ENCODE data around the gene CCNI2.

The CCNI2 gene

DNA sequence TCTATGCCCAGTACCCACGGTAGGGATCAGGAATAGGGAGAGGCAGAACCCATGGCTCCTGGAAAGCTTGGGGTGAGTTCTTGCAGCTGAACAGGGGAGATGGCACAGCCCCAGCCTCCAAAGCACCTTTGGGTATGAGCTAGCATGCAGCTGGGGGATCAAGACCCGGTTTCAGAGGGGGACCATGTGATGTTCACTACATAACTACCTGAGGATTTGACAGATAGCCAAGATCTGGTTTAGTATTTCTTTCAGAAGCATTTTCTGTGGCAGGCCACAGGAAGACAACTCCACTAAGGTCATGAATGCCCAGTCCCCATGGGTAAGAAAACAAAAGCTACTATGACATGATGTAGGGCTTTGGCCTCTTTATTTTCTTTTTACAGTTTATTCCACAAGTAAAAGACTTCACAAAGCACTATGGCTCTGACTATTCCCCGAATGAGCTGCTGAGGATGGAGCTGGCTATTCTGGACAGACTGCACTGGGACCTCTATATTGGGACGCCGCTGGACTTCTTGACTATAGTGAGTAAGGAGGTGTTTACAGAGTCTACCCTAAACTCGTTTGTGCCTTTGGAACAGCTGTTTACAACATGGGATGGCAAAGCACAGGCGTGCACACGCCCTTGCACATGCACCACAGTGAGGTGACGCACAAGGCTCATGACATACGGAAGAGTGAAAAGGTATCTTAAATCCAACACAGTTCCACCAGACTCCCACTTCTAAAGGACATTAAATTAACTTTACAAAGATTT, 3.4 kb downstream of the CCNI2 start:
- no peak for DNase-seq

- DNase-seq = no peak
Observed at GRCh38 chr5:132751444-132751843, 4.2 kb downstream of the CCNI2 start.

- no peak for DNase-seq
Observed at GRCh38 chr5:132751971-132752580, 4.8 kb downstream of the CCNI2 start.

GRCh38 chr5:132752581-132753125, 5.4 kb downstream of the CCNI2 start:
- no peak for DNase-seq

DNA sequence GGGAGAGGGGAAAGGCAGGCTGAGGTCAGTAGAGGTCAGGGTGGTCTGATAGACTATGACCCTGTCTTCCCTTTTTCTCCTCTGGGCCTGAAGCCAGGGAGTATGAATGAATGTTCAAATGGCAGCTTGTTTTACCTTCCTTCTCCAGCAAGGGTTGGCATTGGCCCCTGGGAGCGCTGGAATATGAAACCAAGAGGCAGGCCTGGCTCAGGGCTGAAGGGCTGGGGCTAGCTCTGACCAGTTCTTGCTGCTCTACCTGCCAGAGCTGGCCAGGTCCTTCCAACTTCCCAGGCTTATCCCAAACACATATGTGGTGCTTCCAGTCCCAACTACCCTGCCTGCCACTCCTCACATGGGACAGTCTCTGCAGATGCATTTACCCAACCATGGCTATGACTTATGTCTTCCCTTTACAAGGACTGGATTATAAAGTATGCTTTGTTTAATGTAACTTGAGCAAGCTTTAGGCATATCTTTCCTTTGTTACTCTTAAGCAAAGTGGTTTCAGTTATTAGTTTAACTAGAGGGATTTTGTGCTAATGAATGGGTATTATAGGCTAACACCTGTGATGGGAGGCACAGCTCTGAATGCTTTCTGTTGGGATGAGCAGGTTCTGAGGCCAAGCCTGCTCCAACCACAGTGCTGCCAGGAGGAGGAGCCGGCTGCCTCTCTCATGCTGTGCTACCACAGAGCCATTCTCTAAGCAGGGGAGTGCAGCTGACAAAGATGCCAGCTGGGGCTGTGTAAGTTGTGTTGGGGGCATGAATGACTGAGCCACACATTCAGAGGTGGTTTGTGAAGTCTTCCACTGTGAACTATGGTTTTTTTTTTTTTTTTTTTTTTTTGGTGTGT, 6.1 kb downstream of the CCNI2 start:
- DNase-seq = no peak

DNA sequence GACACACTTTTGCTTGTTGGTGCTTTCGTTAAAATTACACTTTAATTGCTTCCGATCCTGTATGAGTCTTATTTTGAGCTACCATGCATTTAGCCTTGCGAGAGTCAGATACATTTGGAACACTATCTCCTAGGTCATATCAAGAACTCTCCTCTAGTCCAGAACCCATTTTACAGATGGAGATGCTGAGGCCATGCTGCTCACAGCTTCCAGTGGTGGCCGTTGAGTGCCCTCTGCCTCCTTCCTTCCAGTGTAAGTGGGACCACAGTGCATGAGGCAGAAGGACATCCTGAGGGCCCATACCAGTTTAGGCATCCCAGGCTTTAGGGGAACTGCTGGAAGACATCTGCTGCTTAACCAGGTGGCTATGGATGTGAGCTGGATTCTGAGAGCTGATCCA, 6.9 kb downstream of the CCNI2 start:
- DNase-seq = no peak

GRCh38 chr5:132754947-132755346, 7.7 kb downstream of the CCNI2 start:
- DNase-seq = no peak

DNA sequence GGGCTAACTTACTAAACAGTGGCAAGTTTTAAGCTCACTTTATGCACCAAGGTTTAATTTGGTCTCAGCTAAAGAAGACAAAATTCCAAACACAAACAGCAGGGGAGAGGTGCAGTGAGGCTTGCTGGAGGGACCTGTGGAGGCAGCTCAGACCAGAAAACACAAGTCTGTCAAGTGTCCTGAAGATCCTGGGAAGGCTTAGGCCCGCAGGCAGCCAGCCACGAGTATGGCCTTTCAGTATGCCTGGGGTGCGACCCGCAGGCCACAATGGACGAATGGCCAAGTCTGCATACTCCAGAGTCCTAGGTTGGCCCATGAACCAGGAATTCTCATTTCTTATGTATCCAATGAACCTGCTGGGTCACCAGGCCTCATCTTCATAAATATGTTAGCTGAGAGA, 9.3 kb downstream of the CCNI2 start:
- DNase-seq = no peak

DNA sequence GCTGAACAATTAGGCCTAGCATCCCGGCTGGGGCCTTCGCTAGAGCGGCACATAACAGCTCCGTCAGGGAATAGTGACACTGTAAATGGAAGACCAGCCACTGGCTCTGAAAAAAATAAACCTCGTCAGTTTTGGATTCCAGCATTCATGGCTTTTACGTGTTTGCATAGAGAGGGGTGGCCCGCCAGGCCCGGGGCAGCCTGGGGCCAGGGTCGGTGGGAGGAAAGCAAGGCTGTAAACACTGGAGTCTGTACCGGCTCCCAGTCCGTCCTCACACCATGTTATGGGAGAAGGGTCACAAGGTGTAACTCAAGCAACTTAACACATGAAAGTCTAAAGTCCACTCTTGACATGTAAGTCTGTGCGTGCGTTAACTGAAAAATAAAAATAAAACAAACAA, 11.2 kb downstream of the CCNI2 start:
- no peak for DNase-seq

DNA sequence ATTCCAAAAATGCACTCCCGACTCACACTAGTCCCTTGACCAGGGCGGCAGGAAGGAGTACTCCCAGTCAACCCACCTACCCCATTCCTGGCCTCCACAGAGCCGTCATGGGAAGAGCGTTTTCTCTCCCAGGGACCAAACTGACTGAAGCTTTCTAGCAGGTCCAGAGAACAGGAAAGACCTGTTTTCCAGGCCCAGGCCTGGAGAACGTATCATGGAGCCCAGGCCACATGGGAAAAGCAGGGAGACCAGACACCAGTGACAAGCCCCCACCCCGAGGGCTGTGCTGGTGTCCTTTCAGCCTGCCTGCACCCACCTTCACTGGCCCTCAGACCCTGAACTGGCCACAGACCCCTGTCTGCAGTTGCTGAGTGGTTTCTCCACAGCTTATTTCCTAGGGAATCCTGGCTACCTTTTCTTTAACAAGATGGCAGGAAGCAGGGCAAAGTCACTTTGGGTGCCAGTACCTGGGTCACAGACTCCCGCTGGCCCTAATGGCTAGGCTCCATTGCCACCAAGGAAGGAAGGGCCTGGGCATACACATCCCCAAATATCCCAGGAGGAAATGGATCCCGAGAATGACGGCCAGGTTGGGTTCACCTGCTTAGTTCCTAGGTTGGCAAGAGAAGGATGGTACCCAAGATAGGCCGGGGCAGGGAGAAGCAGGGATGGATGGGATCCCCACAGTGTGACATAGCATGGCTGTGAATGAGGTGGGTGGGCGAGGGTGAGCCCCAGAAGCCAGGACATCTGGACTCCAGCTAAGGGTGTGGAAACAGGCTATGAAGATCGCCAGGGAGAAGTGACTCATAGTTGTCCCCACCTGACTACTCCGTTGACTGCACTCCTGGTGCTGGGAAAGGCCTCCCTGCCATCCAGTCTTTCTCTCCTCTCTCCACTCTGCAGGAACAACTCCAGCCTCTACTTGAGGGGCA, 12.2 kb downstream of the CCNI2 start:
- DNase-seq = no peak

DNA sequence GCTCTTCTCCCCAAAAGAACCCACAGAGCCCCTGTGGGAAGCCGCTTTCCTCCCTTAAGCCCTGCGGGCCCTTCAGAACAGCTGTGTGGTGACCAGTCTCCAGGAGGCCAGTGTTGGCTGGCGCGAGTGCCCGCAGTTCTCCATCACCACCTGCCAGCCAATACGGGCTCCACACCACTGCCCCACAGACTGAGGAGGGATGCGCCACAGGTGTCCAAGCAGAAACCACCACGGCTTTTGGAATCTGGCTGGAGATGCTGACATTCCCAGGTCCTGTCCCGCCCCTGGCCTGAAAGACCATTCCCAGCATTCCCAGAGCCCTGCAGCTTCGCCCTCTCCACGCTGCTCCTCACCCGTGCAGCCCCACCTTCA, 12.8 kb downstream of the CCNI2 start:
- no peak for DNase-seq

- DNase-seq = no peak
Observed at GRCh38 chr5:132760601-132761317, 13.5 kb downstream of the CCNI2 start.

GRCh38 chr5:132761321-132762240, 14.4 kb downstream of the CCNI2 start:
- no peak for DNase-seq

- DNase-seq = no peak
Observed at GRCh38 chr5:132762246-132763000, 15.2 kb downstream of the CCNI2 start.

GRCh38 chr5:132763181-132764036, 16.2 kb downstream of the CCNI2 start:
- DNase-seq = no peak

DNA sequence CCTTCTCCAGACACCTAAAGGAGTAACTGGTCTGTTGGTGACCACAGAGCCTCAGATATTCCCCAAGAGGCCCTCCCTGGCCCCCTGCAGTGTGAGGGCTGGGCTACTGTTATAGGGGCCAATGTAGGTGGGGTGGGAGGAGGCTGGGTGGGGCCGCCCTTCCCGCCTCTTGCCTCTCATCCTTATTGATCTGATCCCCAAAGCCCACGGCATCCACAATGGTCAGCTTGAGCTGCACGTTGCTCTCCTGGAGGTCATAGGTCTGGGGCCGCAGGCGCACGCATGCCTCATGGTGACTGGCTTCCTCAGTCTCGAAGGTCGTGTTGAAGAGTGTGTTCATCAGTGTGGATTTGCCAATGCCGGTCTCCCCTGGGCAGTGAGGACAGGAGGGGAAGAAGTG, 16.8 kb downstream of the CCNI2 start:
- DNase-seq = no peak

GRCh38 chr5:132764671-132765238, 17.5 kb downstream of the CCNI2 start:
- no peak for DNase-seq

DNA sequence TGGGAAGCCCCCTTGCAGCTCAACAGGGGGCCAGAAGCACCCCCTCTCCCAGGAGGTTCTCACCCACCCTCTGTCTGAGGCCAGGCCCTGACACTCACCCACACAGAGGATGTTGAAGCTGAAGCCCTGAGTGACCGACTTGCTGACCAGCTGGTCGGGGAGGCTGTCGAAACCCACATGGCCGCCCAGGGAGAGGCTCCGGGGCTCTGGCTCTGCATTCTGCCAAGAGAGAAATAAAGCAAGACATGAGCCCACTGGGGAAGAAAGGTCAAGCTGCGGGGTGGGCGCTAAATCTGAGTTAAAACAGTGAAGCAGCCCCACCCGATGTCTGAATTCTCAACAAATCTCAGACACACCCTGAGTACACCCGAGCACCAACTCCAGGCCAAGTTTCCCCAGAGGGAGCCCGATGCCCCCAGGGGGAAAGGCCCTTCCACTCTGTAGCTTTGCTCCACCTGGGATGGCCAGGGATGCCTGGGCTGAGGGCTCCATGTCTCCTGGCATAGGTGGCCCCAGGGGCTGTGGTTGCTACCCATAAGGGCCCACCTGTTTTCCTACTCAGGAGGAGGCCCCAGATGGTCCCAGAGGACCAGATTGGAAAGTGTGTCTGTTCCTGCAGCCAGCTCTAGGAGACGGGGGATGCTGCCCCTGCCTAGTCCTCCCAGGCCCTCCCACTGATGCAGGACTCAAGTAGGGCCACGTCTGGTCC, 18.2 kb downstream of the CCNI2 start:
- DNase-seq = no peak

Measured in CD4-positive, alpha-beta T cell treated with Interleukin-17A for 4 hours (primary cell).